DND-41 (cell line): Measurements from ENCODE around the gene LSM14A.

Source experiments
- EZH2 ChIP-seq: IDR thresholded peaks from 3 replicates; pipeline ENCODE4 v1.6.1; 2012; ENCODE audit warnings: borderline replicate concordance, low read depth, mild to moderate bottlenecking, moderate library complexity, low read length, inconsistent platforms; ENCODE audit not compliant: severe bottlenecking
- TF ChIP-seq, protein P1 (sequence below): IDR thresholded peaks from 2 replicates; pipeline ENCODE4 v1.5.1; 2012; ENCODE audit warnings: borderline replicate concordance, low read length, moderate library complexity, mild to moderate bottlenecking; ENCODE audit not compliant: poor library complexity, severe bottlenecking; ENCODE audit errors: extremely low read depth

DNA sequence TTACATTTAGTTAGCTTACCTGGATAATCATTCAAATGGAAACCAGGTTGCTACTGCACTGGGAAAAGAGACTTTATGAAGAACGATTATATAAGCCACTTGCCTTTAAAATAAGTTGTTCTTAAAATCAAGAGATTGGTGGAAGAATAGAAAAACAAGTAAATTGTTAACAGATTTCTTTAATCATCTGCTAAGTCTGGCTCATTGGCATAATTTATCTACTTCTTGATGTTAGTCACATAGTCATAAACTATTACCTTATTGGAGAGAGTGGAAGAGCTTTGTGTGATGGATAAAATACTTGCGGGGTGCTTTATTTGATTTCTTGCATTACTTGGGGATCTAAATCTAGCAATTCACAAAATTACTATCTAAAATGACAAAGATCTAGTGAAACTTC lies 6.8 kb downstream of the LSM14A start:
- TF ChIP-seq, protein P1, sequence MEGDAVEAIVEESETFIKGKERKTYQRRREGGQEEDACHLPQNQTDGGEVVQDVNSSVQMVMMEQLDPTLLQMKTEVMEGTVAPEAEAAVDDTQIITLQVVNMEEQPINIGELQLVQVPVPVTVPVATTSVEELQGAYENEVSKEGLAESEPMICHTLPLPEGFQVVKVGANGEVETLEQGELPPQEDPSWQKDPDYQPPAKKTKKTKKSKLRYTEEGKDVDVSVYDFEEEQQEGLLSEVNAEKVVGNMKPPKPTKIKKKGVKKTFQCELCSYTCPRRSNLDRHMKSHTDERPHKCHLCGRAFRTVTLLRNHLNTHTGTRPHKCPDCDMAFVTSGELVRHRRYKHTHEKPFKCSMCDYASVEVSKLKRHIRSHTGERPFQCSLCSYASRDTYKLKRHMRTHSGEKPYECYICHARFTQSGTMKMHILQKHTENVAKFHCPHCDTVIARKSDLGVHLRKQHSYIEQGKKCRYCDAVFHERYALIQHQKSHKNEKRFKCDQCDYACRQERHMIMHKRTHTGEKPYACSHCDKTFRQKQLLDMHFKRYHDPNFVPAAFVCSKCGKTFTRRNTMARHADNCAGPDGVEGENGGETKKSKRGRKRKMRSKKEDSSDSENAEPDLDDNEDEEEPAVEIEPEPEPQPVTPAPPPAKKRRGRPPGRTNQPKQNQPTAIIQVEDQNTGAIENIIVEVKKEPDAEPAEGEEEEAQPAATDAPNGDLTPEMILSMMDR = no peak
- TF ChIP-seq EZH2 = no peak
